ENCODE measurements around the gene DNMT3A.
"Not testable (repeated sequence)": the region's sequence is repeated elsewhere in the genome, so short reads cannot be mapped to it uniquely, and the experiment has no call there.

The DNMT3A gene

DNA sequence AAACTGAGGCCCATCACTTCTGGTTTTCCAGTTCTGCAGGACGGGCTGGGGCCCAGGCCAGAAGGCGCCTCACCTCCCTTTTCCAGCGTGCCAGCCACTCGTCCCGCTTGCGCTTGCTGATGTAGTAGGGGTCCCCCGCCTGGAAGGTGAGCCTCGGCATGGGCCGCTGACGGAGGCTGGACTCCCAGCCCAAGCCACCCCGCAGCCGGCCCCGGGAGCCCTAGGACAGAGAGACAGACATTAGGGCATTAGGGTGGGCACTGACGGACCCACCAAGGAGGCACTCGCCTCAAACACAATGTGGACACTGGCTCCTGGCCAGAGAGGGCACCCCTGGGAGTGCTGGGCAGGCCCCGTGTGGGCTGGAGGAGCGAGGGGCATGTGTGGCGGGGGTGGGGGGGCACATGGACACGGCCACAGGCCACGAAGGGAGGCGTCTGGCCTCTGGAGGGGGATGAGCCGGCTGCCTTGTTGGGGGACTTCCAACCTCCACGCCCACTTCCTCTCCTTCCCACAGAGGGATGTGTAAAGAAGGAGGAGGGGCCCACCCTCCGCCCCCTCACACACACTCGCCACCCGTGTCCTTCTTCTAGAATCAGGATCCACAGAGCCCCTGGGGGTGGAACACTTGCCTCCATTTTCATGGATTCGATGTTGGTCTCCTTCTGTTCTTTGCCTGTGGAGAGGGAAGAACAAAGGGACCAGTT lies 66.7 kb downstream of the DNMT3A start:
- H3K4me3 ChIP-seq (ENCODE audit: insufficient read depth, low read depth, low read length): no peak overlapping the region
- WGBS, 2 experiments: 88 to 92% methylated on average over 25 to 27 of the region's 27 CpGs

DNA sequence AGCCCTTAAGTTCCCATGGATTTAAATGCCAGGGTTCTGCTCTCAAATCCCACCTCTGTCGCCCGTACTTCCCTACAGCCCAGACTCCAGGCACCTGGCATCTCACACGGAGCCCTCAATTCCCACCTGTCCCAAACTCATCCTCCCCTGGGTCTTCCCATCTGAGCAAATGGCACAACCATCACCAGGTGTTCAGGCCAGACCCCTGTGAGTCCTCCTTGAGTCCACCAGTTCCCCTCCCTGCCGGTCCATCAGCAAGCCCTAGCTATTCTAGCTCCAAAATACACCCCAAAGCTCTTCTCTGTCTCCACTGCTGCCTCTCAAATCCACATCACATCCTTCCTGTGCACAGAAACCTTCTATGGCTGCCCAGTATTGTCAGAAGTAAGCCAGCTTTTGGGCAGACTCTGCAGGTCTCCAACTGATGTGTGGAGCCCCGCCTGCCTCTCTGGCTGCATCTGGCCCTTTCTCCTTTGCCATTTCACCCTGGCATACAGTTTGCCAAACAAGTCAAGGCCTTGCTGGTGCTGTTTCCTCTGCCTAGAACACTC lies 67.7 kb downstream of the DNMT3A start:
- 92 to 93% methylated on average over 5 of the region's 5 CpGs for WGBS, 2 experiments
- H3K4me1 ChIP-seq (ENCODE audit: control insufficient read depth, insufficient read depth, low read length): peaks cover 19% of the 10 kb centered on the region

More for the DNA sequence above, 66.7 kb downstream of the DNMT3A start:
- Histone ChIP-seq H3K36me3 (ENCODE audit: control insufficient read depth, insufficient read depth, low read length) (no peaks in the 10 kb centered on the region), H3K9me3 (ENCODE audit: control insufficient read depth, low read length) (no peaks in the 10 kb centered on the region), H3K4me1 (ENCODE audit: control insufficient read depth, insufficient read depth, low read length) (peaks cover 14% of the 10 kb centered on the region), H3K27me3 (ENCODE audit: control insufficient read depth, insufficient read depth, low read length, poor library complexity, severe bottlenecking) (no peaks in the 10 kb centered on the region), H3K27ac (ENCODE audit: insufficient read depth, low read depth, low read length, poor library complexity, severe bottlenecking) (no peak overlapping the region)

DNA sequence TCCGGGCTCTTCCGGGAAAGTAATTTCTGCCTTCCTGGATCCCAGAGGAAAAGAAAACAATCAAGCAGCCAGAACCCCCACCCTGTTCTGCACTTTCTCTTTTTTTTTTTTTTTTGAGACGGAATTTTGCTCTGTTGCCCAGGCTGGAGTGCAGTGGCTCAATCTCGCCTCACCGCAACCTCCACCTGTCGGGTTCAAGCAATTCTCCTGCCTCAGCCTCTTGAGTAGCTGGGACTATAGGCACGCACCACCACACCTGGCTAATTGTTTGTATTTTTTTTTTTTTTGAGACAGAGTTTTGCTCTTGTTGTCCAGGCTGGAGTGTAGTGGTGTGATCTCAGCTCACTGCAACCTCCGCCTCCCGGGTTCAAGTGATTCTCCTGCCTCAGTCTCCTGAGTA lies 69.0 kb downstream of the DNMT3A start:
- not testable (repeated sequence) for H3K9me3 ChIP-seq (ENCODE audit: control insufficient read depth, low read length); H3K27ac ChIP-seq (ENCODE audit: insufficient read depth, low read depth, low read length, poor library complexity, severe bottlenecking); H3K4me3 ChIP-seq (ENCODE audit: insufficient read depth, low read depth, low read length); H3K27me3 ChIP-seq (ENCODE audit: control insufficient read depth, insufficient read depth, low read length, poor library complexity, severe bottlenecking); H3K36me3 ChIP-seq (ENCODE audit: control insufficient read depth, insufficient read depth, low read length)
- peaks cover 15% of the 10 kb centered on the region for H3K4me1 ChIP-seq (ENCODE audit: control insufficient read depth, insufficient read depth, low read length)
- 84 to 86% methylated on average over 8 of the region's 9 CpGs for WGBS, 2 experiments

More for the DNA sequence above, 67.7 kb downstream of the DNMT3A start:
- no peak overlapping the region for H3K27ac ChIP-seq (ENCODE audit: insufficient read depth, low read depth, low read length, poor library complexity, severe bottlenecking)
- H3K36me3 ChIP-seq (ENCODE audit: control insufficient read depth, insufficient read depth, low read length): no peaks in the 10 kb centered on the region
- H3K9me3 ChIP-seq (ENCODE audit: control insufficient read depth, low read length): no peaks in the 10 kb centered on the region
- H3K4me3 ChIP-seq (ENCODE audit: insufficient read depth, low read depth, low read length): no peak overlapping the region
- no peaks in the 10 kb centered on the region for H3K27me3 ChIP-seq (ENCODE audit: control insufficient read depth, insufficient read depth, low read length, poor library complexity, severe bottlenecking)

DNA sequence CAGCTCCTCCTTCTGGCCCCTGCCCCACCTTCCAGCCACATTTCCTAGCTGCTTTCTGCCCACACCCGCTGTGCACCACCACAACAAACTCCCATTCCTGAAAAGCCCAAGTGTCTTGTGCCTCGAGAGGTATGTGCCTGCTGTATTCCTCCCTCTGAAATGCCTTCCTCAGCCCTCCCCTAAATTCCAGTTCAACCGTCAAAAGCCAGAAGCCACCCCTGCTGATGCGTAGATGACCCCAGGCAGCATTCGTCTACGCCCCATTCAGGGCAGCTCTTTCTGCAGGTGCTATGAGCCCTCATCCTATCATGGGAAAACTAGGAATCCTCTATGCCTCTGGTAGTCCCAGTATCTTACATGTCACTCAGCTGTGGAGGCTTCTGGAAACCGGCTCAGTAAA lies 71.7 kb downstream of the DNMT3A start:
- H3K4me1 ChIP-seq (ENCODE audit: control insufficient read depth, insufficient read depth, low read length): peaks cover 11% of the 10 kb centered on the region
- no peaks in the 10 kb centered on the region for H3K9me3 ChIP-seq (ENCODE audit: control insufficient read depth, low read length)
- H3K27me3 ChIP-seq (ENCODE audit: control insufficient read depth, insufficient read depth, low read length, poor library complexity, severe bottlenecking): no peaks in the 10 kb centered on the region
- no peaks in the 10 kb centered on the region for H3K36me3 ChIP-seq (ENCODE audit: control insufficient read depth, insufficient read depth, low read length)
- WGBS, 2 experiments: 16 to 17% methylated on average over 7 of the region's 7 CpGs
- H3K4me3 ChIP-seq (ENCODE audit: insufficient read depth, low read depth, low read length): no peak overlapping the region
- H3K27ac ChIP-seq (ENCODE audit: insufficient read depth, low read depth, low read length, poor library complexity, severe bottlenecking): no peak overlapping the region

DNA sequence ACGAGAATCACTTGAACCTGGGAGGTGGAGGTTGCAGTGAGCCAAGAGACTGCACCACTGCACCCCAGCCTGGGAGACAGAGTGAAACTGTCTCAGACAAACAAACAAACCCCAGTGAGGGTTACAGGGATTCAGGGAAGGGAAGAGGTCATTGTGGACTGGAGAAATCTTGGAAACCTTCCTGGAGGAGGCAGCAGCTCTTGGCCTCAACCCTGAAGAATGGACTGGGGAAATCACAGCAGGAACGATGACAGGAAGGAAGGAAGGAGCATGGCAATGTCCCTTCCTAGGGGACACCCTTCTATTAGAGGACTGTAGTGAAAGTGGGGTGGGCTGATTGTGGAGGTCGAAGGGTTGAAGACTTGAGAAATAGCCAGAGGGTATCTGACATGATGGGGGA lies 72.5 kb downstream of the DNMT3A start:
- Histone ChIP-seq H3K27ac (ENCODE audit: insufficient read depth, low read depth, low read length, poor library complexity, severe bottlenecking) (no peak overlapping the region), H3K27me3 (ENCODE audit: control insufficient read depth, insufficient read depth, low read length, poor library complexity, severe bottlenecking) (no peaks in the 10 kb centered on the region), H3K4me1 (ENCODE audit: control insufficient read depth, insufficient read depth, low read length) (peaks cover 13% of the 10 kb centered on the region), H3K9me3 (ENCODE audit: control insufficient read depth, low read length) (no peaks in the 10 kb centered on the region), H3K36me3 (ENCODE audit: control insufficient read depth, insufficient read depth, low read length) (no peaks in the 10 kb centered on the region), H3K4me3 (ENCODE audit: insufficient read depth, low read depth, low read length) (no peak overlapping the region)
- 90 to 94% methylated on average over 3 of the region's 3 CpGs for WGBS, 2 experiments

DNA sequence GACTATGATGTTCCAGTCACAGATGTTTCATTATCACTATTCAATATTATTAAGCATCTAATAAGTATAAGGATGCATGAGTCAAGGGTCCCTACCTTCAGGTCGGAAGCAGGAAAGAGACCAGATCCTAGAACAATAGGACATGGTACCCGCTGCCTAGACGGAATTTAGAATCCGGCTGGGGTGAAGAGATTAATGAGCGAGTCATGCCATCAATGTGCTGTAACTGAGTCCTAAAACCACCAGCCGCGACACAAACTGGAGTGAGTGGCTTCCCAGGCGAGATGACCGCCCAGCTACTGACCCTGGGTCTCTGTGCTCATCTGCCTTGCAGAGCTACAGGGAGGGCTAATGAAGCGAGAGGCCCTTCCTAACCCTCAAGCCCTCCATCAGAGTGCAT lies 73.6 kb downstream of the DNMT3A start:
- WGBS, 2 experiments: 92 to 95% methylated on average over 10 of the region's 10 CpGs
- H3K27ac ChIP-seq (ENCODE audit: insufficient read depth, low read depth, low read length, poor library complexity, severe bottlenecking): no peak overlapping the region
- H3K9me3 ChIP-seq (ENCODE audit: control insufficient read depth, low read length): no peaks in the 10 kb centered on the region
- H3K4me3 ChIP-seq (ENCODE audit: insufficient read depth, low read depth, low read length): no peak overlapping the region
- H3K4me1 ChIP-seq (ENCODE audit: control insufficient read depth, insufficient read depth, low read length): peaks cover 23% of the 10 kb centered on the region
- H3K36me3 ChIP-seq (ENCODE audit: control insufficient read depth, insufficient read depth, low read length): no peaks in the 10 kb centered on the region
- H3K27me3 ChIP-seq (ENCODE audit: control insufficient read depth, insufficient read depth, low read length, poor library complexity, severe bottlenecking): no peaks in the 10 kb centered on the region

DNA sequence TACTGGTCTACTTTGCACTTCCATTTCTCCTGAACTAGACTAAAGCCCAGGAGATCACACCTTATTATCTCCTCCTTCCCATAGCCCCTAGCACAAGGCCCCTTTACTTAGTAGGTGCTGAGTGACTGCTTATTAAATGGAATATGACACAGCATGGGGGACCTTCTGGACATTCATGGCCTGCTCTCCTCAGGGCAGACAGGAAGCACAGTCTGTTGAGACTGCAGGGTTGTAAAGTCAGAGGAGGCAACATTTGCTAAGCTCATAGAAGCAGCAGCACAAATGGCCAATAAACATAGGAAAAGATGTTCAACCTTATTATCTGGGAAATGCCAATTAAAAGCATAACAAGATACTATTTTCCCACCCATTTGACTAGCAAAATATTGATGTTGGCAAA lies 75.3 kb downstream of the DNMT3A start:
- Histone ChIP-seq H3K27me3 (ENCODE audit: control insufficient read depth, insufficient read depth, low read length, poor library complexity, severe bottlenecking) (no peaks in the 10 kb centered on the region), H3K27ac (ENCODE audit: insufficient read depth, low read depth, low read length, poor library complexity, severe bottlenecking) (no peak overlapping the region), H3K9me3 (ENCODE audit: control insufficient read depth, low read length) (no peaks in the 10 kb centered on the region), H3K36me3 (ENCODE audit: control insufficient read depth, insufficient read depth, low read length) (no peaks in the 10 kb centered on the region), H3K4me3 (ENCODE audit: insufficient read depth, low read depth, low read length) (no peak overlapping the region), H3K4me1 (ENCODE audit: control insufficient read depth, insufficient read depth, low read length) (peaks cover 23% of the 10 kb centered on the region)

DNA sequence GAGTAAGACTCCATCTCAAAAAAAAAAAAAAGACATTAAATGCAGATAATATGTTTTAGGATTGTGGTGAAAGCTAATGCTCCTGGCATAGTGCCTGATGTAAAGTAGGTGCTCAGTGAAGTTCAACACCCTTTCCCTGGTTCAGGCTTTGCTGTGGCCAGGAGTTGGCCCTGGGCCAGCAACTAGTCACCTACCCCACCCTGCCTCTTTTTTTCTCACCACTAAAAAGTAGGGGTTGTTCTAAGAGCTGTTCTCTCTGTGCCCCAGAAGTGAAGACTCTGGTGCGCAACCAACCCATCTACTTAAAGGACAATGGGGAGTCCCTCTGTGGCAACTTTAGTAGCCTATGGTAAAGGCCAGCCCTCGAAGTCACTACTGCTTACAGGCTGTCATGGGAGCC lies 75.9 kb downstream of the DNMT3A start:
- no peaks in the 10 kb centered on the region for H3K27me3 ChIP-seq (ENCODE audit: control insufficient read depth, insufficient read depth, low read length, poor library complexity, severe bottlenecking)
- H3K27ac ChIP-seq (ENCODE audit: insufficient read depth, low read depth, low read length, poor library complexity, severe bottlenecking): no peak overlapping the region
- WGBS, 2 experiments: 94 to 97% methylated on average over 2 of the region's 2 CpGs
- no peak overlapping the region for H3K4me3 ChIP-seq (ENCODE audit: insufficient read depth, low read depth, low read length)
- peaks cover 23% of the 10 kb centered on the region for H3K4me1 ChIP-seq (ENCODE audit: control insufficient read depth, insufficient read depth, low read length)
- H3K9me3 ChIP-seq (ENCODE audit: control insufficient read depth, low read length): no peaks in the 10 kb centered on the region
- no peaks in the 10 kb centered on the region for H3K36me3 ChIP-seq (ENCODE audit: control insufficient read depth, insufficient read depth, low read length)

DNA sequence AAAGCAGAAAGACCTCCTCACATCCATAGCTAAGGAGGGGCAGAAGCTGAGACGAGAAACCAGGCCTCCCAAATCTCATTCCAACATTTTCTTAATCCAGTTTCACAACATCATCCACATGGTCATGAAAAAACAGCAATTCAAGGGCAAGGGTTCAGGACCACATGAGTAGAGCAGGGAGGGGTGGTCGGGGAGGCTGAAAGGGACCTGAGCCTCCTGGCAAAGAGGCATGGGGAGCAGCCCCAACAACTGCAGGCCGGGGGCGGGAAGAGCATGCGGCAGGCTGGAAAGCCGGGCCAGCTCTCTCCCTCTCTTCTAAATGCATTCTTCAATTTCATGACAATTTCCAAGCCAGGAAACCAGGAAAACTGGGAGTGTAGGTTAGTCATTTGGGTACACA lies 76.7 kb downstream of the DNMT3A start:
- Histone ChIP-seq H3K4me1 (ENCODE audit: control insufficient read depth, insufficient read depth, low read length) (peaks cover 26% of the 10 kb centered on the region), H3K9me3 (ENCODE audit: control insufficient read depth, low read length) (no peaks in the 10 kb centered on the region), H3K36me3 (ENCODE audit: control insufficient read depth, insufficient read depth, low read length) (no peaks in the 10 kb centered on the region), H3K27me3 (ENCODE audit: control insufficient read depth, insufficient read depth, low read length, poor library complexity, severe bottlenecking) (no peaks in the 10 kb centered on the region), H3K4me3 (ENCODE audit: insufficient read depth, low read depth, low read length) (no peak overlapping the region), H3K27ac (ENCODE audit: insufficient read depth, low read depth, low read length, poor library complexity, severe bottlenecking) (no peak overlapping the region)
- 83 to 92% methylated on average over 6 of the region's 6 CpGs for WGBS, 2 experiments

DNA sequence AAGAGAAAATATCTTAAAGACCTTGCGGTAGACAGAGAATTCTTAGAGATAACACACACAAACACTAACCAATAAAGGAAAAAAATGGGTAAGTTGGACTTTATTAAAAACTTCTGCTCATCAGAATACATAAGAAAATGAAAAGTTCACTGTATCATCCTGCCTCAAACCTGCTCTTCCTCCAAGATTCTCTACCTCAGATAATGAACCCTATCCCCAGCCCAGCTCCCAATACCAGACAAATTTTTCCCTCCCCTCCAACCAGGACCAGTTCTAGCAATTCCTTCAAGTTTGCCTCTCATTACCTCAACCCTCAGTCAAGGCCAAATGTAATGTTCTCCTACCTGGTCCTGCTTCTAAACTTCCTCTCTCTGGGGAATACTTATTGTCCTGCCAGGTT lies 79.4 kb downstream of the DNMT3A start:
- no CpG with 5 or more reads among the region's 1 CpG for WGBS, 2 experiments
- peaks cover 48% of the 10 kb centered on the region for H3K4me1 ChIP-seq (ENCODE audit: control insufficient read depth, insufficient read depth, low read length)
- no peaks in the 10 kb centered on the region for H3K9me3 ChIP-seq (ENCODE audit: control insufficient read depth, low read length)
- H3K27ac ChIP-seq (ENCODE audit: insufficient read depth, low read depth, low read length, poor library complexity, severe bottlenecking): no peak overlapping the region
- no peaks in the 10 kb centered on the region for H3K36me3 ChIP-seq (ENCODE audit: control insufficient read depth, insufficient read depth, low read length)
- no peaks in the 10 kb centered on the region for H3K27me3 ChIP-seq (ENCODE audit: control insufficient read depth, insufficient read depth, low read length, poor library complexity, severe bottlenecking)
- no peak overlapping the region for H3K4me3 ChIP-seq (ENCODE audit: insufficient read depth, low read depth, low read length)

Data from ectodermal cell (in vitro differentiated cells).